GM19395 (cell line): ENCODE data around the gene FAM170B.

ENCODE experiments used
- ATAC-seq: cut with Tn5 transposase; IDR thresholded peaks from one replicate; pipeline ENCODE4 v1.9.1; 2021; ENCODE audit warnings: mild to moderate bottlenecking, moderate library complexity; ENCODE audit not compliant: unreplicated experiment

FAM170B gene

GRCh38 chr10:49131507-49132361 is 2.1 kb downstream of the FAM170B start:
- no peak for ATAC-seq

- no peak for ATAC-seq
Measured at GRCh38 chr10:49129376-49129775, 4.4 kb downstream of the FAM170B start.

- ATAC-seq: no peak
Measured at GRCh38 chr10:49128854-49129253, 5.0 kb downstream of the FAM170B start.

- ATAC-seq: peak; percentile 47
Measured at GRCh38 chr10:49123981-49124950, 9.6 kb downstream of the FAM170B start.

- ATAC-seq: no peak
Measured at GRCh38 chr10:49120911-49121310, 12.9 kb downstream of the FAM170B start.

GRCh38 chr10:49119746-49120145 is 14.1 kb downstream of the FAM170B start:
- ATAC-seq: no peak

- ATAC-seq: no peak
Measured at GRCh38 chr10:49118430-49119074, 15.3 kb downstream of the FAM170B start.

- no peak for ATAC-seq
Measured at GRCh38 chr10:49117376-49118070, 16.3 kb downstream of the FAM170B start.

- ATAC-seq: no peak
Measured at GRCh38 chr10:49116509-49117375, 17.1 kb downstream of the FAM170B start.

GRCh38 chr10:49115796-49116508 is 17.9 kb downstream of the FAM170B start:
- ATAC-seq: no peak

- ATAC-seq: no peak
Measured at GRCh38 chr10:49115015-49115795, 18.6 kb downstream of the FAM170B start, which contains the start of gene VSTM4. Gene VSTM4, minus strand, starts transcription at chr10:49115522. Its CDS starts 37 bp downstream, at chr10:49115485.

- no peak for ATAC-seq
Measured at GRCh38 chr10:49114718-49115014, 19.2 kb downstream of the FAM170B start.

- ATAC-seq: no peak
Measured at GRCh38 chr10:49113741-49114141, 20.1 kb downstream of the FAM170B start.

GRCh38 chr10:49112851-49113250 is 21.0 kb downstream of the FAM170B start:
- no peak for ATAC-seq

- ATAC-seq: no peak
Measured at GRCh38 chr10:49112098-49112497, 21.7 kb downstream of the FAM170B start.

- ATAC-seq: no peak
Measured at GRCh38 chr10:49111320-49111698, 22.5 kb downstream of the FAM170B start.

GRCh38 chr10:49110684-49111319 is 23.0 kb downstream of the FAM170B start:
- ATAC-seq: no peak
